Measurements from ENCODE around the gene ANKS6.

Gene ANKS6

GRCh38 chr9:98728500-98728899, 67.9 kb downstream of the ANKS6 start:
- no peak for DNase-seq

GRCh38 chr9:98727428-98727827, 68.9 kb downstream of the ANKS6 start:
- DNase-seq = no peak

- no peak for DNase-seq
These were observed 69.6 kb downstream of the ANKS6 start for GRCh38 chr9:98726735-98727134.

- no peak for DNase-seq
These were observed 71.4 kb downstream of the ANKS6 start for GRCh38 chr9:98724810-98725530.

- no peak for DNase-seq
These were observed 74.7 kb downstream of the ANKS6 start for GRCh38 chr9:98721643-98722042.

GRCh38 chr9:98720402-98720801, 76.0 kb downstream of the ANKS6 start:
- DNase-seq = no peak

GRCh38 chr9:98719055-98719454, 77.3 kb downstream of the ANKS6 start:
- DNase-seq = no peak

- DNase-seq = no peak
These were observed 81.5 kb downstream of the ANKS6 start for GRCh38 chr9:98714833-98715232.

GRCh38 chr9:98712987-98713386, 83.4 kb downstream of the ANKS6 start:
- no peak for DNase-seq

- DNase-seq = no peak
These were observed 86.1 kb downstream of the ANKS6 start for GRCh38 chr9:98709968-98710965.

GRCh38 chr9:98708933-98709911, 87.1 kb downstream of the ANKS6 start, which contains the start of gene GABBR2:
Gene GABBR2 (minus strand): TSS chr9:98708935. CDS start chr9:98708737, 198 bp downstream.
- no peak for DNase-seq

GRCh38 chr9:98708103-98708932, 88.0 kb downstream of the ANKS6 start:
- no peak for DNase-seq

GRCh38 chr9:98707166-98708102, 88.9 kb downstream of the ANKS6 start:
- DNase-seq = no peak

GRCh38 chr9:98706651-98707165, 89.6 kb downstream of the ANKS6 start:
- no peak for DNase-seq

- DNase-seq = no peak
These were observed 93.4 kb downstream of the ANKS6 start for GRCh38 chr9:98702835-98703380.

GRCh38 chr9:98702340-98702739, 94.0 kb downstream of the ANKS6 start:
- DNase-seq = no peak

- DNase-seq = no peak
These were observed 94.8 kb downstream of the ANKS6 start for GRCh38 chr9:98701576-98701975.

- DNase-seq = no peak
These were observed 95.6 kb downstream of the ANKS6 start for GRCh38 chr9:98700801-98701200.

GRCh38 chr9:98698856-98699255, 97.5 kb downstream of the ANKS6 start:
- no peak for DNase-seq

GRCh38 chr9:98694943-98695342, 101.4 kb downstream of the ANKS6 start:
- DNase-seq = no peak

All from activated gamma-delta T cell treated with Interleukin-2 at 50 U/mL for 16 hours (primary cell).